Muscle layer of colon (tissue), 2 donors: ENCODE measurements around the gene TLCD2.
"Not testable (repeated sequence)": the region's sequence is repeated elsewhere in the genome, so short reads cannot be mapped to it uniquely, and the experiment has no call there.

Experiments used
- H3K27ac ChIP-seq: one replicate; pipeline ENCODE4 v1.7.0; 2013; ENCODE audit warnings: low read depth, mild to moderate bottlenecking, low read length, moderate library complexity
- H3K27me3 ChIP-seq, 2 donors: one replicate each; pipeline ENCODE4 v1.7.0; 2013; ENCODE audit warnings: low read length in 2 of 2, mild to moderate bottlenecking in 2 of 2; ENCODE audit not compliant: insufficient read depth in 2 of 2, control insufficient read depth in 1 of 2
- H3K36me3 ChIP-seq: one replicate; pipeline ENCODE4 v1.7.0; 2013; ENCODE audit warnings: mild to moderate bottlenecking, low read length; ENCODE audit not compliant: insufficient read depth
- H3K4me1 ChIP-seq: one replicate; pipeline ENCODE4 v1.7.0; 2013; ENCODE audit warnings: mild to moderate bottlenecking, low read length; ENCODE audit not compliant: insufficient read depth
- H3K4me3 ChIP-seq, 2 donors: one replicate each; pipeline ENCODE4 v1.7.0; 2013; ENCODE audit warnings: low read length in 2 of 2, low read depth in 1 of 2, mild to moderate bottlenecking in 1 of 2, moderate library complexity in 1 of 2
- H3K9ac ChIP-seq: one replicate; pipeline ENCODE4 v1.7.0; 2013; ENCODE audit warnings: low read length
- H3K9me3 ChIP-seq: one replicate; pipeline ENCODE4 v1.7.0; 2013; ENCODE audit warnings: mild to moderate bottlenecking, low read length
- donor health status: abdominal sarcoma.
- donor health status: Adenocarcinoma of cecum.

The TLCD2 gene

DNA sequence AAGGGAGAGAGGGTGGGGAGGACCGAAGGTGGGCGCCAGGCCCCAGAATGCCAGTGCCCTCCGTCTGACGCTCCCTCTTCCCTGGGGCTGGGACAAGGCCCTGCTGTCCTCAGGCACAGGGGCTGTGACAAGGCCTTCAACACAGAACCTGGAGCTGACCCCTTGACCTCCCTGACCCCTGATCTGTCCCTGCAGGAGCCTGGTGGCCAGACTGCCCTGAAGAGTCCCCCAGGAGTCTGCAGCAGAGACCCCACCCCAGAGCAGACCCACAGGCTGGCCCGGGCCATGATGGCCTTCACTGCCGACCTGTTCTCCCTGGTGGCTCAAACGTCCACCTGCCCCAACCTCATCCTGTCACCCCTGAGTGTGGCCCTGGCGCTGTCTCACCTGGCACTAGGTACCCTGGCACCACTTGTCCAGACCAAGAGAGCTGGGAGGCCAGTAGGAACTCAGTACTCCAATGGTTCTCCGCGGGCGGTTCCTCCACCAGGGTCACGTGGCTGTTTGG is 35.4 kb upstream of the TLCD2 start:
- no peak overlapping the region for H3K27ac ChIP-seq
- no peak overlapping the region for H3K9ac ChIP-seq
- H3K27me3 ChIP-seq: no peaks in the 10 kb centered on the region
- no peak overlapping the region for H3K4me3 ChIP-seq
- no peaks in the 10 kb centered on the region for H3K9me3 ChIP-seq
- no peaks in the 10 kb centered on the region for H3K36me3 ChIP-seq
- H3K4me1 ChIP-seq: no peaks in the 10 kb centered on the region

DNA sequence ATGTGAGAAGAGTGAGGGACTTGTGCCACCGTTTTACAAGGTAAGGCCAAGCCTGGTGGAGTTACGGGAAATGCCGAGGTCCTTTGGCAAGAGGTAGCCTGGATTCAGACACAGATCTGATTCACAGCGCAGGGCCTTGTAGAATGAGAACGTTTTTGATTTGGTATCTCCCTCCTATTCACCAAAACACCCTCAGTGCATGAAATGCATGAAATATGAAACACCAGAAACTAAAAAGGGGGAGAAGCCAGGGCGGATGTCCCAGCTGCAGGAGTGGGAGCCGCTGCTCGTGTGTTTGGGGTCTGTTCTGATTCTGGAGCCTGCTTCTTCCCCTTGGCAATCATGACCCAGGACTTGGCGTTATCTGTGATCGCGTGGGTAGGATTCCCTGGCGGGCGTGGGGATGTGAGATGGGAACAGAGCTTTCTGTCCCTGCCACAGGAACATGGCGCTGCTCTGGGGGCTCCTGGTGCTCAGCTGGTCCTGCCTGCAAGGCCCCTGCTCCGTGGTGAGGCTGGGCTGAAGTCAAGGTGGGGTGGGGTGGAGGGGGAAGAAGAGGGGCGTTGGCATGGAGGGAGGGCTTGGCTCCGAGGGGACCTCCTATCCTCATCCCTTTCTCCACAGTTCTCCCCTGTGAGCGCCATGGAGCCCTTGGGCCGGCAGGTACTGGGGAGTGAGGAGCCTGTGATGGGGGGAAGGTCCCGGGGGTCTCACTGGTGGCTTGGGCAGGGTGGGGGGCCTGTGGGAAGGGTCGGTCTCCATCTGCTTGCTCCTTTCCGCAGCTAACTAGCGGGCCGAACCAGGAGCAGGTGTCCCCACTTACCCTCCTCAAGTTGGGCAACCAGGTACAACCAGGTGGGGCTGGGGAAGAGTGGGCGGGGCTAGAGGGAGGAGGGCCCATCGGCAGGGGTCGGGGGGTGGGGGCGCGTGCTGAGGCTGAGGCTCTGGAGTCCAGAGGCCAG is 34.7 kb upstream of the TLCD2 start:
- Histone ChIP-seq H3K9me3 (no peaks in the 10 kb centered on the region), H3K4me3 (no peak overlapping the region), H3K36me3 (no peaks in the 10 kb centered on the region), H3K4me1 (no peaks in the 10 kb centered on the region), H3K27me3 (no peaks in the 10 kb centered on the region), H3K9ac (no peak overlapping the region), H3K27ac (no peak overlapping the region)

DNA sequence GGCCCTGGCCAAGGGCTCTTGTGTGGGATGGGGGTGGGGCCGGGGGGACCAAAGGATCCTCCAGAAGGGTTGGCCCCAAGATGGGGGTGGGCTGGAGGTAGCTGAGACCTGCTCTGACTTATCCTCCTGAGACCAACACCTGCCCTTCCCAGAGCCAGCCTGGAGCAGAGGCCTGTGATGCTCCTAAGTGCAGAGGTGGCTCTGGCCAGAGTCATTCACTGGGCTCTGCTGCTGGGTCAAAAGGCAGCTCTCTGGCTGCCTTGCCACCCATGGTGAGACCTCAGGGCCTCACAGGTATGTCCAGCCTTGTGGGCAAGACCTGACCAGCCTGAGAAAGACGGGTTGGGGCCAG is 32.9 kb upstream of the TLCD2 start:
- Histone ChIP-seq H3K27ac (no peak overlapping the region), H3K4me3 (no peak overlapping the region), H3K4me1 (no peaks in the 10 kb centered on the region), H3K9ac (no peak overlapping the region), H3K9me3 (no peaks in the 10 kb centered on the region), H3K27me3 (no peaks in the 10 kb centered on the region), H3K36me3 (no peaks in the 10 kb centered on the region)

DNA sequence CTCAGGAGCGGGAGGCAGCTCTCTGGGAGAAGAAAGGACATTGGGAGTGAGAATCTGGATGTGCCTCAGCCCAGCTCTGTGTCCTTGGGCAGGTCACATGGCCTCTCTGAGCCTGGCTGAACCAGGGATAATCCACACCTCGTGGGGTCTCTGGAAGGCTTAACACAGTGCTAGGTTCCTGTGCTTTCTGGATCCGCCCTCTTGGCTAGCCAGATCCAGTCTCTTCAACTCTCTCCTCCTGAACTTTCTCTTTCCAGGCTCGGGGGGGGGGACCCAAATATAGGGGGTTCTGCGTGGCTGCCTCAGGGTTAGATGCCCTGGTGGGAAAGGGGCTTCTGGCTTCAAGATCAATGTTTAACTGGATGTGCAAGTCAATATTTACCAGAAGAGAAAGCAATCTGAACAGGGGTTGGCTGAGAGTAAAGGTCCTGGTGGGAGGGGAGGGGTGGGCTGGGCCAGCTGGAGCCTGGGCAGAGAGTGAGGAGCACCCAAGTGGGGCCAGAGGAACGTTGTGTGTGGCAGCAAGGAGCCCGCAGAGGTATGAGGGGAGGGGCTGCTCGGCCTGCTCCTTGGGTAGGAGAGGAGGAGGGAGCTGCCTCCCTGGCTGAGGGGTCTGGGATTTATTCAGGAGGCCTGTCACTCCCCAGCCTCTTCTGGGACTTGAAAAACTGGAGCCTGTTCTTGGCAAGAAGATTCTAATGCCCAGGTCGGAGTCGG is 32.4 kb upstream of the TLCD2 start, which contains the start of gene SERPINF2:
Gene SERPINF2 (plus strand): TSS at position 501 of the 717 bp plus-strand sequence. CDS start 2,125 bp downstream, outside the sequence.
- Histone ChIP-seq H3K27ac (no peak within 1 kb of the TSS), H3K36me3 (peaks cover under 1% of the 10 kb centered on the region), H3K9me3 (no peaks in the 10 kb centered on the region), H3K27me3 (no peaks in the 10 kb centered on the region), H3K4me1 (no peaks in the 10 kb centered on the region), H3K4me3 (no peak within 1 kb of the TSS), H3K9ac (no peak within 1 kb of the TSS)

DNA sequence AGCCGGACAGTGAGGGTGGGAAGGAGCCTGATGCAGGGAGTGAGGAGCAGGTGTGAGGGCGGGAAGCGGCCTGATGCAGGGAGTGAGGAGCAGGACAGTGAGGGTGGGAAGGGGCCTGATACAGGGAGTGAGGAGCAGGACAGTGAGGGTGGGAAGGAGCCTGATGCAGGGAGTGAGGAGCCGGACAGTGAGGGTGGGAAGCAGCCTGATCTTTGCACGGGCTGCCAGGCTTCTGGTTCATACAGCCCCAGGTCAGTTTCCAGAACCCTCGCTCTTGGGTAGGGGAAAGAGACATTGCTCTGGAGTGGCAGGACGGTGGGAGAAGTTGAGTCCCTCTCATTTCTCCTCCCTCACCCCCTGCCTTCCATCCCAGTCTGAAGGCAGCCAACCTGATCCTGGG is 31.7 kb upstream of the TLCD2 start:
- H3K36me3 ChIP-seq, H3K27ac ChIP-seq, H3K4me3 ChIP-seq, H3K27me3 ChIP-seq, H3K9me3 ChIP-seq, H3K9ac ChIP-seq, H3K4me1 ChIP-seq: not testable (repeated sequence)

DNA sequence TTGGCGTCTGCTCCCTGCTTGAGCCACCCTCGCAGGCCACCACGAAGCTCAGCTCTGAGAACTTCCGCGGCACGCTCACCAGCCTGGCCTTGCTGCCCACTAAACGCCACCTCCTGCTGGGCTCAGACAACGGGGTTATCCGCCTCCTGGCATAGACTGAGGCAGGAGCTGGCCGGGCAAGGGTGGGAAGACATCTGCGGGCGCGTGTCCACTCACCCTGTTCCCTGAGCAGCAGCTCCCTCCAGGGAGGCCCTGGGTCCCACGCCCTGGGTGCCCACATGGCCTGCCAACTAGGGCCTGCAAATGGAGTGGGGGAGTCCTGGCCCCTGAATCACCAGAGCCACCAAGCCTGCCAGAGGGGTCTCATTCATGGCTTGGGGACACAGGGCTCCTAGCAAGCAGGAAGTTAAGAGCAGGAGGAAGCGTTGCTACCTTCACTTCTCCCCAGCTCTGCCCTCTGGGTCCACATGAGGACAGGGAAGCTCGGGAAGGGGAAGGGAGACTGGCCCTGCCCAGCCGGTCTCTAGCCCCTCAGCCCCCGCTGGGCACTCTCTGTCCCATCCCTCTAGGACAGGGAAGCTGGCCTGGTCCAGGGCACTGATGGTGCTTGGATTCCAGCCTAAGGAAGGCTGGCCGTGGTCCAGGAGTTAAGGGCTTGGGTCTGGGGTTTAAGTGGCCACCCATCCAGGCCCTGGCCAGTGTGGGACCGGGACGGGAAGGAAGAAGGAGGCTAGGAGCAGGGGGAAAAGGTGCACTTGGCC is 27.5 kb upstream of the TLCD2 start:
- Histone ChIP-seq H3K9me3 (no peaks in the 10 kb centered on the region), H3K4me3 (no peak overlapping the region), H3K27ac (no peak overlapping the region), H3K36me3 (peaks cover 33% of the 10 kb centered on the region), H3K27me3 (no peaks in the 10 kb centered on the region), H3K4me1 (no peaks in the 10 kb centered on the region), H3K9ac (no peak overlapping the region)

DNA sequence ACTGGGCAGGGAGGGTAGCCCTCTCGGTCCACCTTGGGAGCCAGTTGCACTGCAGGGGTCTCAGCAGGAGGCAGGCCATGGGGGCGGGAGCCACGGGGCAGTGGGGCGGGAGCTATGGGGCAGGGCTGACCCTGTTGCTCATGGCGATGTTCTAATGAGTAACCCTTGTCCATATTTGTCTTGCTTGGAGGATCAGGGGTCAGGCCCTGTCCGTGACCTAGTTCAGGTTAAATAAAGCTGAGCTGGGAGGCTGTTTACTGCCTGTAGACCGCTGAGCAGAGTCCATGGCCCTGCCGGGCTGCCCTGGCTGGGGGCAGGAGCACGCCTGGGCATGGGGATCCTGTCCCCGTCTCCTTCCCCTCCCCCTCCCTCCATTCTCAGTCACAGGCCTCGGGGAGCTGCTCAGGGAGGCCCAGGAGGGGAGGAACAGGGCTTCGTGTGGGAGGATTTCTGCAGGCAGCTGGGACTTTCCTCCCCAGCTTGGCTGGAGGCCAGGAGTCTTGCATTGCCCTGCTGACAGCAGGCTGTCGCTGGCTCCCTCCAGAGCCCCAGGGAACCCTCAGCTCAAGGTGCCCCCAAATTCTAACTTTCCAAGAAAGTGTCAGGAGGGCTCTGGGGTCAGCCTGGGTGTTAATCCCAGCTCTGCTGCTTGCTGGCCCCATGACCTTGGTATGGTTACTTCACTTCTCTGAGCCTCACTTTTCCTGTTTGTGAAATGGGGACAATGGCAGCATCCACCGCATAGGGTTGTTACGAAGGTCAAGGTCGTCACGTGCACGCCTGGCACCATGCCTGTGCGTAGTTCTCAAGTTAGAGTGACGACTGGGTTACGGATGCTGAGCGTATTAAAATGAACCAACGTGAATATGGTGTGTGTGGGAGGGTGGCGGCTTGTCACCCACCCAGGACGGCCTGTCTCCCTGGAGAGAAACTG is 26.4 kb upstream of the TLCD2 start:
- Histone ChIP-seq H3K9ac (no peak overlapping the region), H3K4me3 (no peak overlapping the region), H3K27me3 (no peaks in the 10 kb centered on the region), H3K4me1 (no peaks in the 10 kb centered on the region), H3K36me3 (peaks cover 34% of the 10 kb centered on the region), H3K27ac (no peak overlapping the region), H3K9me3 (no peaks in the 10 kb centered on the region)

DNA sequence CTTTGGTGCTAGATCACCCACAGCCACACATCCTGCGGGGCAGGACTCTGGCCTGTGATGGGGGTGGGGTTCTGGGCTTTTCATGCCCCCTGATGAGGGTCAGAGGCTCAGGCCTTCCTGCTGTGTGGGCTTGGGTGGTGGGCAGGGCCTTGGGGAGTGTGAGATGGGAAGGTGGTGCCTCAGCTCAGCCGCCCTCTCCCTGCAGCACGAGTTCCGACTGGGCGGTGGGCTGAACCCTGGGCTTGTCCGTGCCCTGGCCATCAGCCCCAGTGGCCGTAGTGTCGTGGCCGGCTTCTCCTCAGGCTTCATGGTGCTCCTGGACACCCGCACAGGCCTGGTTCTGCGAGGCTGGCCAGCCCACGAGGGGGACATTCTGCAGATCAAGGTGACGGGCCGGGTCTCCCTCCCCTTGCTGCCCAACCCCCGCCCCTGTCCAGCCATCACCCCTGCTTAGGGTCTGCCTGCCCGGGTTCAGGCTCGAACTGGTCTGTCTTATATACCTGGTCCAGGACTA is 25.7 kb upstream of the TLCD2 start:
- H3K9ac ChIP-seq: no peak overlapping the region
- H3K36me3 ChIP-seq: peaks cover 38% of the 10 kb centered on the region
- no peaks in the 10 kb centered on the region for H3K9me3 ChIP-seq
- no peak overlapping the region for H3K4me3 ChIP-seq
- no peaks in the 10 kb centered on the region for H3K4me1 ChIP-seq
- no peaks in the 10 kb centered on the region for H3K27me3 ChIP-seq
- no peak overlapping the region for H3K27ac ChIP-seq

DNA sequence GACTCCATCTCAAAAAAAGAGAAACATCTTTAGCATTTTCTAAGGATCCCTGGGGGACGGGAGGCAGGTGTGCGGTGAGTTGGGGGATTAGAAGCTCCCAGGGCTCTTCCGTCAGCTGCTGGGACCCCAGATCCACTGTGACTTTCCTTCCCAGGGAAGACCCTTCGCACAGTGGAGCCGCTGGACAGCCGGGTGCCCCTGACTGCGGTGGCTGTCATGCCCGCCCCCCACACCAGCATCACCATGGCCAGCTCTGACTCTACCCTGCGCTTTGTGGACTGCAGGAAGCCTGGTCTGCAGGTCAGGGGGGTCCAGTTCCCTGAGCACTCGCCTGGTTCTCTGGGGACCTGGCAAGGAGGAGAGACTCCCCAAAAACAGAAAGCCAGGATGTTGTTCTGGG is 25.2 kb upstream of the TLCD2 start:
- no peak overlapping the region for H3K9ac ChIP-seq
- H3K36me3 ChIP-seq: peaks cover 38% of the 10 kb centered on the region
- H3K27ac ChIP-seq: no peak overlapping the region
- H3K9me3 ChIP-seq: no peaks in the 10 kb centered on the region
- no peak overlapping the region for H3K4me3 ChIP-seq
- no peaks in the 10 kb centered on the region for H3K27me3 ChIP-seq
- peaks cover 3% of the 10 kb centered on the region for H3K4me1 ChIP-seq

DNA sequence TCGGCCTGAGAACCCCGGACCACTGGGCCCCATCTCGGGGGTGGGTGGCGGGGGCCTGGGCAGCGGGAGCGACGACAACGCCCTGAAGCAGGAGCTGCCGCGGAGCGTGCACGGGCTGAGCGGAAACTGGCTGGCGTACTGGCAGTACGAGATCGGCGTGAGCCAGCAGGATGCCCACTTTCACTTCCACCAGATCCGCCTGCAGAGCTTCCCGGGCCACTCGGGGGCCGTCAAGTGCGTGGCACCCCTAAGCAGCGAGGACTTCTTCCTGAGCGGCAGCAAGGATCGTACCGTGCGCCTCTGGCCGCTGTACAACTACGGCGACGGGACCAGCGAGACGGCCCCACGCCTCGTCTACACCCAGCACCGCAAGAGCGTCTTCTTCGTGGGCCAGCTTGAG is 23.6 kb upstream of the TLCD2 start:
- Histone ChIP-seq H3K4me3 (no peak overlapping the region), H3K27me3 (no peaks in the 10 kb centered on the region), H3K27ac (no peak overlapping the region), H3K4me1 (peaks cover 5% of the 10 kb centered on the region), H3K9ac (no peak overlapping the region), H3K36me3 (peaks cover 38% of the 10 kb centered on the region), H3K9me3 (no peaks in the 10 kb centered on the region)
